Stimulated activated CD8-positive, alpha-beta memory T cell treated with anti-CD3 and anti-CD28 coated beads, Interleukin-4, amount 100 ng/mL, for 48 hours (primary cell): Measurements from ENCODE around the gene PIK3C2B.
"Not testable (repeated sequence)": the region's sequence is repeated elsewhere in the genome, so short reads cannot be mapped to it uniquely, and the experiment has no call there.

Experiments
- DNase-seq: peaks from one replicate; pipeline ENCODE4 v3.0.0-alpha.2; 2020

PIK3C2B gene

GRCh38 chr1:204507317-204508105 is 12.9 kb upstream of the PIK3C2B start:
- DNase-seq, result peak; percentile 43

DNA sequence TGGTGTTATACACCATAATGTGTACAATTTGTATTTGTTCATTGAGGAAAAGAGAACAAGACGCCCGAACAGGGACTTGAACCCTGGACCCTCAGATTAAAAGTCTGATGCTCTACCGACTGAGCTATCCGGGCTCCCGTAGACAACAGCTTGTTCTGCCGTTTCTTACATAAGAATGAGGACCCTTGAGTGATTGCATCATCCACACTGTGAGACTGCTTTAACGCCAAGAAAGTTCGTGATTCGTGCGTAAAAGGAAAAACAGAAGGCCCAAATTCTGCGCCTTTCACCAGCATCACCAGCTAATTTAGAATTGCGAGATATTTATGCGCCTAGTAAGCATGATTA is 12.3 kb upstream of the PIK3C2B start:
- DNase-seq, result peak; percentile 95

DNA sequence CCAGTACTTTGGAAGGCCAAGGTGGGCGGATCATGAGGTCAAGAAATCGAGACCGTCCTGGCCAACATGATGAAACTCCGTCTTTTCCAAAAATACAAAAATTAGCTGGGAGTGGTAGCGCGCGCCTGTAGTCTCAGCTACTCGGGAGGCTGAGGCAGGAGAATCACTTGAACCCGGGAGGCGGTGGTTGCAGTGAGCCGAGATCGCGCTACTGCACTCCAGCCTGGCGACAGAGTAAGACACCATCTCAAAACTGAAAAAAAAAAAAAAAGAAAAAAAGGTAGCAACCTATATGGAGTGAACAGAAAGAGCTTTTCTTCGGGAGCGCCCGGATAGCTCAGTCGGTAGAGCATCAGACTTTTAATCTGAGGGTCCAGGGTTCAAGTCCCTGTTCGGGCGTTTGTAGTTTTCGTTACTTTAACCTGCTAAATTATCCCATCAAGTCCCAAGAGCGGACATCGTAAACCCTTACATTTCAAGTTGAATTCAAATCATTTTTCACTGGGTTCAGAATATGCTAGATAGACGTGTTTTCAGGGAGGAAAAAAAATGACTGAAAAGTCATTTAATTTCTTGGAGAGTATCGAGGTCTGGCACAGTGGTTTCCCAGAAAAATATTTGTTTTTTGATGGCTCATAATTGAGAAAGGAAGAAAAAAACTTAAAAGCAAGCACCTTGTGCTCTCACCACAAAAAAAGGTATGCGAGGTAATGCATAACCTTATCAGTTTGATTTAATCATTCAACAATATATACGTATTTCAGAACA is 11.8 kb upstream of the PIK3C2B start:
- peak; percentile 85 for DNase-seq

GRCh38 chr1:204505674-204506200 is 11.1 kb upstream of the PIK3C2B start:
- no peak for DNase-seq

DNA sequence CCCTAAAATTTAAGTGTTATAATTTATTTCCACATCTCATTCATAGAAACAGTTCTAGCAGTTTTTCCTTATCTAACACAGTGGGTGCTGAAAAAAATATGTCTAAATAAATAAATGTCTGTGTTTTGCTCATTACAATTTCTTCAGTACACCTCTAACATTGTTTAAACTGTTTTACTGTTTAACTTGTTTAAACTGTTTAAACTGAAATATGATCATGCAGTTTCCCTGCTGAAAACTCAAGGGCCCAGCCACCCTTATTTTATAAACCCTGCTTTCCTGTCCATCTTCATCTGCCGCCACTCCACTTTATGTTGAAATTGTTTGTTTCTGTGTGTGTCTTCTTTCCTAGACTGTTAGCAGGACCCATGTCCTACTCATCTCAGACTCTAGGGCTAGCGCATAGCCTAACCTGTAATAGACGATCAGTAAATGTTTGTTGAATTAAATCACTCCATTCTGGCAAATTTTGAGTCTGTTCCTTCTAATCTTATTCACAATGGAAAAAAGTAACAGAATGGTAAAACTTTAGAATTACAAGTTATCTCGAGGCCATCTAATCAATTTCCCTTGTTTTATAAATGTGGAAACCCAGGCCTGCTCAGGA is 9.4 kb upstream of the PIK3C2B start:
- DNase-seq, result no peak

DNA sequence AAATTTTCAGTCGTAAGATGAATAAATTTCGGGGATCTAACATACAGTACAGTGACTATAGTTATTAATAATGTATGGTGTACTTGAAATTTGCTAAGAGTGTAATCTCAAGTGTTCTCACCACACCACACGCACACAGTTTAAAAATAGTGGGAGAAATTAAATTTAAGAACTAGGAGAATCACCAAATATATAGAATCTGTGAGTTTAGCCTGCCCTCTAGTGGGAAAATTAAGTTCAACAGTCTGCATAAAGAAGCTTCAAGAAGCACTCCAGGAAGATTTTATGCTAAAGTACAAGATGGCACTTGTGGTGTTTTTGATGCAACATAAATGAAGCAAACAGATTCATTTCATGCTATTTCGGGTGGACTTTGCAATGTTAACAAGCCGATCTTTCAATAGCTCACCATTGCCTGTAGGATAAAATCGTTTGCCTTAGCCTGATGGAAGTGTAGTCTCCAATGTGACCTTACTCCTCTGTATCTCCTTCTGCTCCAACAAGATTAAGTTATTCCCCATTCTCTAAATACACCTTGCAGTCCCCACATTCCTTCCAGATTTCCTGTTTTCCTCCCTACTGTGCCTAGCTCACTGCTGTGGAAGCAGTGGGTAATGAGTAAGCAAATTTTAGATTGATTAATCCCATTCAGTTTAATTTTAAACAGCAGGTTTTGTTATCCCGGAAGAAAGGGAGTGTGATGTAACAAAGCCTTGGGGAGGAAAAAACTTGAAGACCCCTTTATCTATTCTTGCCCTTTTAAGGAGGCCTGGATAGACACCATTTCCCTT is 8.7 kb upstream of the PIK3C2B start:
- no peak for DNase-seq

DNA sequence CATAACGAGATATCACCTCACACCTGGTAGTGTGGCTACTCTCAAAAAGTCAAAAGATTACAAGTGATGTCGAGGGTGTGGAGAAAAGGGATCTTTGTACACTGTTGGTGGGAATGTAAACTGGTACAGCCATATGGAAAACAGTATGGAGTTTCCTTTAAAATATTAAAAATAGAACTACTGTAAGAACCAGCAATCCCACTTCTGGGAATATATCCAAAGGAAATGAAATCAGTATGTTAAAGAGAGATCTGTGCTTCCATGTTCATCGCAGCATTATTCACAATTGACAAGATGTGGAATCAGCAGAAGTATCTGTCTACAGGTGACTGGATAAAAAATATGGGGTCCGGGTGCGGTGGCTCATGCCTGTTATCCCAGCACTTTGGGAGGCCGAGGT is 7.6 kb upstream of the PIK3C2B start:
- no peak for DNase-seq

DNA sequence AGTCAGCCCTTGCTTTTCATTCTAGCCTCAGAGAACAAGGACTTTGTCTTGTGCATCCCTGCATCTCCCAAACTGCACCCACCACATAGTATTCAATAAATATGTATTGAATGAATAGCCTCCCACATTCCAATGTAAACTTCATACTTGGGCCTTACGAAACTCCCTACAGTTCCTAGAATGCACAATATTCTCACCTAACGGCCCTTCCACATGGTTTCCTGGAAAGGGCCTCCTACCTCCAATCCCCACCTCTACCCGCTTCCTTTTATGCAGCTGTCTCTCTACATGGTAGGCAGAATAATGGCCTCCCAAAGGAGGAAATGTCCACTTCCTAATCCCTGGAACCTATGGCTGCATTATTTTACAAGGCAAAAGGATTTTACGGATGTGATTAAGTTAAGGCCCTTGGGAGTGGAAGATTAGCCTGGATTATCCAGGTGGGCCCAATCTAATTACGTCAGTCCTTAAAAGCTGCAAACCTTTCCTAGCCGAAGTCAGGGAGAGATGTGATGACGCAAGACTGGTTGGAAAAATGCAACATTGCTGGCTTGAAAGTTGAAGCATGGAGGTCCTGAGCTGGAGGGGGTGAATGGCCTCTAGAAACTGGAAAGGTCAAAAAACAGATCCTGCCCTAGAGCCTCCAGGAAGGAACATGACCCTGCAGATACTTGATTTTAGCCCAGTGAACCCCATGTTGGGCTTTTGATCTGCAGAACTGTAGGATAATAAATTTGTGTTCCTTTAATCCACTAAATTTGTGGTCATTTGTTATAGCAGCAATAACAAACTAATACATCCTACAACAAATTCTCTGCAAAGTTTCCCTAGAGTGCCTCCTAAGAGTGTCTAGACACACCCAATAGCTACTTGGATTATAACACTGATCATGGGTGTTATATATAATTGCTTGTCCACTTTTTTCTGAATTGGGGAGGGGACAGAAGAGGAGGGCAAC is 5.2 kb upstream of the PIK3C2B start:
- DNase-seq, result no peak

DNA sequence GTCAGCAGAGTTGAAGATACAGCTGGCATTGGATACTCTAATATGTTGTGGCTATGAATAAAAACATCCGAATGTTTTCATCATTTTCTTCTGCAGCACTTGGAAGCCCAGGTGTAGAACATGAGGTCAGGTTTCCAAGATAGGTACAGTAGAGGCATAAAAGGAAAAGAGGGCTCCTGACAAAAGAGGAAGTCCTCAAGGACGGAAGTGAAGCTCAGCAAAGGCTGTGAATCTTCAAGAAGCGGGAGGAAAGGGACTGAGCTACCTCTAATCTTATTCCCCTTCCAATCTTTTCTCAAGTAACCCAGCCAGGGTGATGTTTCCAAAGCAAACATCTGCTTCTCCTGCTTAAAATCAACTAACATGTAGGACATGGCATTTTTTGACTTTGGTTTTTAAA is 4.4 kb upstream of the PIK3C2B start:
- no peak for DNase-seq

DNA sequence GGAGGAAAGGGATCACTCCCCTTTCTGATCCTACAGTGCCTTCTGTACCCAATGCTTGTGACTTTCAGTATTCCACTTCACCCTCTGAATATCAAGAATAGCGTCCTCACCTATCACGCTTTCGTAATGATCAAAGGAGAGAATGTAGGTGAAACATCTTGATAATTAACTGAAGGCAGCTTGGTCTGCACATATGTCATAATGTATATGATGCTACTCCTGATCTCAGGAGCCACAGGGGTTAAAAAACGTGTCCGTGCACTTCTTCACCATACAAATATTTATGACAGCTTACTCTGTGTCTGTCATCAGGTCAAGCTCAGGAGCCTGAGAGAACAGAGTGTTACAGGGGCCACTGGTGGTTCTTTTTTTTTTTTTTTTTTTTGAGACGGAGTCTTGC is 1.2 kb upstream of the PIK3C2B start:
- no peak for DNase-seq

- no peak for DNase-seq
Observed at GRCh38 chr1:204495078-204495753, 611 bp upstream of the PIK3C2B start.

- peak; percentile 67 for DNase-seq
Observed at GRCh38 chr1:204493984-204494280, 673 bp downstream of the PIK3C2B start.

GRCh38 chr1:204493145-204493983 is 1.2 kb downstream of the PIK3C2B start:
- DNase-seq, result peak; percentile 45

DNA sequence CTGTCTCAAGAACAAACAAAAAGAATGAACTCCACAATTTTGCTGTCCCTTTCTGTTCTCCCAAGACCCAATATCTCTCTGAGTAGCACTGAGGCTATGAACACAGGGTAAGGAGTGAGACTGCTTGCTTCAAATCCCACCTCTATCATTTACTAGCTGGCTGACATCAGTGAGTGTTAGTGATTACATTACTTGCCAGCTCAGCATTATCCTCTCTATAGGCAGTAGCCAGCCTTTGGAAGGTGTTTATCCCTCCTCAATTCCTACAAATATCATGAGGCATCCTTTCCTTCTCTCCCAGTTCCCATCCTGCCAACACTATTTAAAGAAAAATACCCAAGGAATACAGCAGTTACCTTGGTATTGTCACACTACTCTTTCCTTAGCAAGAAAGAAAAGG is 3.0 kb downstream of the PIK3C2B start:
- DNase-seq, result no peak

- no peak for DNase-seq
Observed at GRCh38 chr1:204487256-204487615, 7.4 kb downstream of the PIK3C2B start.

DNA sequence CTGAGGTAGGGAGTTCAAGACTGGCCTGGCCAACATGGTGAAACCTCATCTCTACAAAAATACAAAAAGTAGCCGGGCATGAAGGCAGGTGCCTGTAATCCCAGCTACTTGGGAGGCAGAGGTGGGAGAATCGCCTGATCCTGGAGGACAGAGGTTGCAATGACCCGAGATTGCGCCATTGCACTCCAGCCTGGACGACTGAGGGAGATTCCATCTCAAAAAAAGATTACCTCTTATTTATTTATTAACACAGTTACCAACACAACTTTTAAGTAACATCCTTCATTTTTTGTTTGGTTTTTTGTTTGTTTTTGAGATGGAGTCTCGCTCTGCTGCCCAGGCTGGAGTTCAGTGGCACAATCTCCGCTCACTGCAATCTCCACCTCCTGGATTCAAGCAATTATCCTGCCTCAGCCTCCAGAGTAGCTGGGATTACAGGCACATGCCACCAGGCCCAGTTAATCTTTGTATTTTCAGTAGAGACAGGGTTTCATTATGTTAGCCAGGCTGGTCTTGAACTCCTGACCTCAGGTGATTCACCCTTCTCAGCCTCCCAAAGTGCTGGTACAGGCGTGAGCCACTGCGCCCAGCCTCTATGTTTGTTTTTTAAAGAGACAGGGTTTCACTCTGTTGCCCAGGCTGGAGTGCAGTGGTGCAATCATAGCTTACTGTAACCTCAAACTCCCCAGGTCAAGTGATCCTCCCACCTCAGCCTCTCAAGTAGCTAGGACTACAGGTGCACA is 7.9 kb downstream of the PIK3C2B start:
- not testable (repeated sequence) for DNase-seq

DNA sequence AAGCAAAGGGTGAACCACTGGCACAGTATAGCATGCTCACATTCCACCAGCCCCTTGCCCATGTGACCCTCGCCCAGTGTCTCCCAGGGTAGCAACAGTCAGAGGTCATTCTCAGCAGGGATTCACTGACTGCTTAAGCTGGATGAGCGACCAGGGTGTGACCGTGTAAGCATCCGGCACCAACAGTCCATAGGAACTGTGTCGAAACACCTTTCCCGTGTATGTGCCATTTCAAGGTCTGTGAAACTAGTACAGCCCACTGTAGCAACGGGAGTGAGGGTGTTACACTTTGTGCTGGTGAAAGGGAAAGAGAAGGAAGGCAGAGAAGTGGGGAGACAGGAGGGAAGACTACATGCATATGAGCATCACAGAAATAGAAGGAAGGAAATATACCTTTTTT is 10.8 kb downstream of the PIK3C2B start:
- no peak for DNase-seq

GRCh38 chr1:204480515-204480914 is 14.1 kb downstream of the PIK3C2B start:
- no peak for DNase-seq

DNA sequence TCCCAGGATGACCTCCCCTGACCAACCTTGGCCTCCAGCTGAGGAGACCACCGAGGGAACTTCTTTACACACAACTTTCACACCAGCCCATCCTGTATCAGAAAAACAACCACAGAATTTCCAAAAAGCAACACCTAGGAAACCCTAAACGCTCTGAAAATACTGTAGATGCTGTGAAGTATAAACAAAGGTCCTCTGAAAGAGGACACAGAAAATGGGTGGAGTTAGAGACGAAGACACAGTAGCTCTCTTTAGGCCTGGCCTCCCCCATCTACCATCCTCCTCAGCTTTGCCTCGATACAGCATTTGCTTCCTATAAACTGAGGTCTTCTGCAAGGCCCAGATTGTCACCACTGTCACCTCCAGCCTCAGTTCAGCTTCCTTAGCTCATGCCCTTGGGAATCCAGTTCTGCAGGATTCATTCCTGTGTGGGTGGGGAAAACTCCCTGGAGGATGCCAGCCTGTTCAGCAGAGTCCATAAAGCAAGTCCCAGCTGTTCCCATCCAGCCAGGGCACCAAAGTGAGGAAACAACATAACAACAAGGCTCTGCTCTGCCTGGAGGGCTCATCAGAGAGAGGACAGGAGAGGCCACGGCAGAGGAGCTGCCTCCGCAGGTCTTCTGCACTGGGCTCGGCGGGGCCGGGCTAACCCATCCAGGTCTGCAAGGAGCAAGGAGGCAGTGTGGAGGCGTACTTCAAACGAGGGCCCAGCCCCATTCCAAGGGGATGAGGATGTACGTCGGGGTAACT is 15.0 kb downstream of the PIK3C2B start:
- no peak for DNase-seq
